GM12891 (cell line): ENCODE results near the gene SERPINE2.

Experiments used
- POLR2A ChIP-seq: IDR thresholded peaks from 2 replicates; pipeline ENCODE4 v1.6.1; 2011; ENCODE audit warnings: low read depth, low read length, control low read depth
- POLR2AphosphoS5 ChIP-seq: IDR thresholded peaks from 2 replicates; pipeline ENCODE4 v1.6.1; 2011; ENCODE audit warnings: low read depth, low read length, control low read depth
- TAF1 ChIP-seq: IDR thresholded peaks from 2 replicates; pipeline ENCODE4 v1.6.1; 2011; ENCODE audit warnings: low read depth, low read length, control low read depth

DNA sequence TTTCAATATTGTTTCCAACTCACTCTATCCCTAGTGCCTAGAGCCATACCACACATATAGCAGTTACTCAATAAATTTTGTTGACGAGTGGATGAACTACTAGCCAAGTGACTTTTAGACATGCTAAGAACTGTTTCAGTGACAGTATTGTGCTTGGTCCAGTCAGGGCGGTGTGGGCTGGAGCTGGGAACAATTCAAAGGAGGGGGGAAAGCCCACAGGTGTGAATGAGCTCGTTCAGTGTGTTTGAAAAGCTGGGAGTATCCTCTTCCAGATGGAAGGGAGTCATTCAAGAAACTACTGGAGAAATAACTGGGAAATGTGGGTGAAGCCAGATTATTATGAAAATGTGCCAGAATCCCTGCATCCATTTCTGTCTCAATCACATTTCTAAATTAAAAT lies 1.7 kb upstream of the SERPINE2 start:
- no peak for TF ChIP-seq POLR2A
- TF ChIP-seq POLR2AphosphoS5 = no peak
- no peak for TF ChIP-seq TAF1
